ENCODE results near the gene C22orf31. TPM values are rescaled to one million over a fixed set of nuclear protein-coding genes. Genes with fewer than 3 reads are reported as not detected.
A peak's percentile ranks its signal among the peaks of the same experiment; 100 is the strongest.

The C22orf31 gene
- total RNA-seq, 1 experiment from 2014 or later = not detected

GRCh38 chr22:29073618-29074275 lies 12.1 kb upstream of the C22orf31 start:
- Mint-ChIP-seq H3K27ac (no peak overlapping the region), H3K4me1 (peaks cover 21 to 25% of the 10 kb centered on the region in 2 experiments), H3K4me3 (peak overlapping the region; percentile 65 to 80), H3K9me3 (no peaks in the 10 kb centered on the region; a peak in 1 of 5 replicates), H3K27me3 (ENCODE audit: low read depth) (peaks cover 66% of the 10 kb centered on the region), H3K36me3 (ENCODE audit: insufficient read depth in 1 of 3, low read depth in 3 of 3) (no peaks in the 10 kb centered on the region)
- Histone ChIP-seq H3K4me2 (ENCODE audit: insufficient read depth, insufficient read length, low read length) (peak overlapping the region; percentile 54), H2BK5ac (ENCODE audit: insufficient read length, low read length) (no peak overlapping the region), H3K56ac (ENCODE audit: insufficient read length, low read depth, low read length) (no peak overlapping the region), H3K79me2 (ENCODE audit: insufficient read depth, low read length) (no peaks in the 10 kb centered on the region), H4K5ac (ENCODE audit: insufficient read length, low read depth, low read length) (no peak overlapping the region), H4K8ac (replicated peaks; ENCODE audit: insufficient read length, low read depth, low read length) (no peak overlapping the region), H2BK12ac (ENCODE audit: insufficient read length, low read depth, low read length) (no peak overlapping the region), H3K4me1 (ENCODE audit: insufficient read depth, low read length) (peaks cover 3% of the 10 kb centered on the region; the same call in 1 of the 2 replicates), H2BK120ac (ENCODE audit: low read depth, low read length, poor library complexity, severe bottlenecking) (no peak overlapping the region), H2BK20ac (ENCODE audit: low read depth, low read length, poor library complexity, severe bottlenecking) (no peak overlapping the region), H3K9me3 (ENCODE audit: control insufficient read depth, low read depth, low read length) (no peaks in the 10 kb centered on the region), H3K9ac (ENCODE audit: extremely low read depth, insufficient read length, low read length) (no peak overlapping the region), H3K23me2 (ENCODE audit: insufficient read length, low read depth, low read length, poor library complexity, severe bottlenecking) (peaks cover 19% of the 10 kb centered on the region), H3K4ac (ENCODE audit: low read depth, low read length) (no peak overlapping the region), H3T11ph (ENCODE audit: low read length) (no peak overlapping the region), H3K18ac (ENCODE audit: insufficient read length, low read depth, low read length) (no peak overlapping the region), H4K91ac (ENCODE audit: insufficient read length, low read depth, low read length) (no peak overlapping the region), H3K27ac (ENCODE audit: insufficient read length, low read depth, low read length) (no peak overlapping the region), H3K14ac (ENCODE audit: insufficient read depth, low read length) (no peak overlapping the region), H3K23ac (ENCODE audit: insufficient read length, low read depth, low read length) (no peak overlapping the region), H2AFZ (ENCODE audit: low read length) (no peak overlapping the region), H2BK15ac (ENCODE audit: low read depth, low read length) (no peak overlapping the region), H3K79me1 (ENCODE audit: insufficient read depth, low read depth, low read length, poor library complexity, severe bottlenecking) (no peaks in the 10 kb centered on the region), H2AK5ac (ENCODE audit: insufficient read length, low read length) (no peak overlapping the region), H3K27me3 (ENCODE audit: insufficient read depth, low read length) (peaks cover 18% of the 10 kb centered on the region; the same call in 1 of the 2 replicates), H4K20me1 (ENCODE audit: control insufficient read depth, insufficient read depth, insufficient read length) (no peaks in the 10 kb centered on the region)
- TF ChIP-seq CTCF (conservative IDR thresholded peaks at IDR 0.05) = no peak
- peak; percentile 70 for DNase-seq
- no CpG with 5 or more reads among the region's 53 CpGs for WGBS (ENCODE audit: extremely low coverage, insufficient read length, low lambda C conversion rate)

Measured in H9 (cell line).